Activated naive CD4-positive, alpha-beta T cell treated with Interleukin-2 at 50 U/mL for 16 hours (primary cell): Measurements from ENCODE around the gene DLGAP3.
"Not testable (repeated sequence)": the region's sequence is repeated elsewhere in the genome, so short reads cannot be mapped to it uniquely, and the experiment has no call there.

Experiments
- DNase-seq: peaks from one replicate; pipeline ENCODE4 v3.0.0-alpha.2; 2020

The DLGAP3 gene, protein sequence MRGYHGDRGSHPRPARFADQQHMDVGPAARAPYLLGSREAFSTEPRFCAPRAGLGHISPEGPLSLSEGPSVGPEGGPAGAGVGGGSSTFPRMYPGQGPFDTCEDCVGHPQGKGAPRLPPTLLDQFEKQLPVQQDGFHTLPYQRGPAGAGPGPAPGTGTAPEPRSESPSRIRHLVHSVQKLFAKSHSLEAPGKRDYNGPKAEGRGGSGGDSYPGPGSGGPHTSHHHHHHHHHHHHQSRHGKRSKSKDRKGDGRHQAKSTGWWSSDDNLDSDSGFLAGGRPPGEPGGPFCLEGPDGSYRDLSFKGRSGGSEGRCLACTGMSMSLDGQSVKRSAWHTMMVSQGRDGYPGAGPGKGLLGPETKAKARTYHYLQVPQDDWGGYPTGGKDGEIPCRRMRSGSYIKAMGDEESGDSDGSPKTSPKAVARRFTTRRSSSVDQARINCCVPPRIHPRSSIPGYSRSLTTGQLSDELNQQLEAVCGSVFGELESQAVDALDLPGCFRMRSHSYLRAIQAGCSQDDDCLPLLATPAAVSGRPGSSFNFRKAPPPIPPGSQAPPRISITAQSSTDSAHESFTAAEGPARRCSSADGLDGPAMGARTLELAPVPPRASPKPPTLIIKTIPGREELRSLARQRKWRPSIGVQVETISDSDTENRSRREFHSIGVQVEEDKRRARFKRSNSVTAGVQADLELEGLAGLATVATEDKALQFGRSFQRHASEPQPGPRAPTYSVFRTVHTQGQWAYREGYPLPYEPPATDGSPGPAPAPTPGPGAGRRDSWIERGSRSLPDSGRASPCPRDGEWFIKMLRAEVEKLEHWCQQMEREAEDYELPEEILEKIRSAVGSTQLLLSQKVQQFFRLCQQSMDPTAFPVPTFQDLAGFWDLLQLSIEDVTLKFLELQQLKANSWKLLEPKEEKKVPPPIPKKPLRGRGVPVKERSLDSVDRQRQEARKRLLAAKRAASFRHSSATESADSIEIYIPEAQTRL

DNA sequence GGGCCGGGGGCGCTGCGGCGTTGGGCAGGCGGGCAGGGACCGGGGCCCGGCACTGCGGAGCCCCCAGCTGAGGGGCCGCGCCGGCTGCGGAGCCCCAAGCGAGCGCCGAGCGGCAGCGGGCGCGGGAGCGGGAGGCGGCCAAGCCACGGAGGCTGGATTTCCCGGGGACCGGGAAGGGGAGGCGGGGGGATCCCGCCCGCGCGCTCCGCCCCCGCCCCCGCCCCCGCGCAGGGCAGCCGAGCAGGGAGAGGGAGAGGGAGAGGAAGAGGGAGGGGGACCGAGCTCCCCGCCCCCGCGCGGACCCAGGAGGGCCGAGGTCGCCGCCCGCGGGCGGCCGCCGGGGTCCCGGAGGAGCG, at the start of gene DLGAP3:
DLGAP3 (minus strand) TSS at position 154 of the 356 bp plus-strand sequence. CDS start 24,267 bp downstream, outside the sequence.
- peak; percentile 7 for DNase-seq

DNA sequence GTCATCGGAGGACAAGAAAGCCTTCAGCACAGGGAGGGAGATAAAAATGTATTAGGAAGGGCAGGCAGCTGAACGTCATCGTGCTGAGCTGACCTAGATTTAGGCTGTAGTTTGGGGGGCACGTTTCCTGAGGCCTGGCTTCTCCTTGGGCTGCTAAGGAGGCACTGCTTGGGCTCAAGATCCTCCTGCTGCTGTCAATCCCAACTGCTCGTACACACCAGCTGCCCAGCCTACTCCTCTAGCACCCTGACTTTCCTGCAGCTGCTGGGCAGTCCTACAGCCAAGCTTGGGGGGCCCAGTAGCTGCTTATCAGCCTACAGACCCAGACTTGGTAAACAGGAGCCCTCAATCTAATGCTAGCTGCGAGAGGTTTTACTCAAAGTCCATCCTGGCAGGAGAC, 49.5 kb upstream of the DLGAP3 start:
- DNase-seq = no peak

DNA sequence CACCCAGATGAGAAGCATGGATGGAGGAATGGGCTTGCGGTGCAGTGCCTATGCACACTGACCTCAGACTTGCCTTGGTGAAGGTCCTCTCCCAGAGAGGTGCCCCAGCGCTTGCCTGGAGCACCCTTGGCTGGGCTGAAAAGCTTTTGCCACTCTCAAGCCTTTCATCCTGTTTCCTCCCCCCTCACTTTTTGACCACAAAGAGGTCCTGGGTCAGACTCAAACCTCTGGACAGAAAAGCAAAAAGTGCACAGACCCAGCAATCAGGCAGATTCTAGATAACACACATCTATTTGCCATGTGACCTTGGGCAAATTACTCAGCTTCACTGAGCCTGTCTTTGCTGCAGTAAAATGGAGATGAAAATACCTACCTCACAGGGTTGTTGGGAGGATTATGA, 48.4 kb upstream of the DLGAP3 start:
- no peak for DNase-seq

DNA sequence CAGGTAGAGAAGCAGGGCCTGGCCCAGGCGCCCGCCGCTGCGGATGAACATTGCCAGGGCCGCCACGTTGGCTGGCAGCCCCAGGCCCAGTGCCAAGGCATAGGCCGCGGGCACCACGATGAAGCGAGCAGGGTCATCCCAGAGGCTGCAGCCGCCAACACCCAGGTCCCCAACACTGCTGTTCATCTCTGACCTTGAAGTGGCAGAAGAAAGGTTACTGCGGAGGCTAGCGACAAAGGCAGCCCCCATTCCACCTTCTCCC, 47.7 kb upstream of the DLGAP3 start:
- DNase-seq = no peak

DNA sequence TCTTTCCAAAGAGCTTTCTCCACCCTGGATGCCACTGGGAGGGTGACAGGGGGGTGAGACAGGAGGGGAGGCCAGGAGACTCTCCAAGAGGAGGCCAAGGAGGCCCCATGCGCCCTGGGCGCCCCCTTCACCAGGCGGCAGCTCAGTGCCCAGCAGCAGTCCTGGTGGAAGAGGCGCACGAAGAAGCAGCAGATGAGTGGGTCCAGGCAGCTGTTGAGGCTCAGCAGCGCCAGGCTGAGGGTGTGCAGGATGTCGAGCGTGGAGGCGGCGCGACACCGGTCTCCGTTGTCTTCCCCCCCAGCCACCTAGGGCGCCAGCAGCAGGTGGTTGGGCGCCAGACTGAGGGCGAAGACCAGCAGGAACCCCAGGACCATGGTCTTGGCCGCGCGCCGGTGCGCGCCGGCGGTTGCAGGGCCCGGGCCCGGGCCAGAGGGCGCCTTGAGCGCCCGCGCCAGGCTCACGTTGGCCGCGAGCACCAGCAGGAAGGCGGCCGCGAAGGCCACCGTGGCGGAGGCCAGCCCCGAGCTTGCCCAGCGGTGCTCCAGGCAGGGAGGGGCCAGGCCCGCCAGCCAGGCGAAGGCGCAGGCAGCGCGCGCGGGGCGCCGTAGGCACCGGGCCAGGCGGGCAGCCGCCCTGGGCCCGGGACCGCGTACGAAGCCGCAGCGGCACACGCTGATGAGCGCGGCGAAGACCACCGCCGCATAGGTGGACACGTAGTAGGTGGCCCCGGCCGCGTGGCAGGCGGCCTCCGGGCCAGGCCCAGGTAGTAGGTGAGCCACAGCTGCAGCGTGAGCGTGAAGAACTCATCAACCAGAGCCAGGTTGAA, 47.1 kb upstream of the DLGAP3 start:
- no peak for DNase-seq

DNA sequence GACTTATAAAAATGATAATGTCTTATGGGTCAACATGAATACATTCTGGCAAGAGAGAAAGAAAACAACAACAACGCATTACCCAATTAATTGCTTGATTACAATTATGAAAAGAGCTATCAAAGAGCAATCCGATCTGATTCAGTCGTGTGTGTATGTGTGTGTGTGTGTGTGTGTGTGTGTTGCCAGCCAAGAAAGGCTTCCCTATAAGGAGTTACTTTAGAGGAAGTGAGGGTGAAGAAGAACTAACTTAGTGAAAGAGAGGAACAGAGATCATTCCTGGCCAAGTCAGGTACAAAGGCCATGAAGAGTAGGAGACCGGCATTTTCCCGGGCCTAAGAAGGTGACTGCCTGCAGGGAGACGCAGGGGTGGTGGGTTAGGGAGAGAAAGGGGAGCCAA, 46.3 kb upstream of the DLGAP3 start:
- DNase-seq = no peak

DNA sequence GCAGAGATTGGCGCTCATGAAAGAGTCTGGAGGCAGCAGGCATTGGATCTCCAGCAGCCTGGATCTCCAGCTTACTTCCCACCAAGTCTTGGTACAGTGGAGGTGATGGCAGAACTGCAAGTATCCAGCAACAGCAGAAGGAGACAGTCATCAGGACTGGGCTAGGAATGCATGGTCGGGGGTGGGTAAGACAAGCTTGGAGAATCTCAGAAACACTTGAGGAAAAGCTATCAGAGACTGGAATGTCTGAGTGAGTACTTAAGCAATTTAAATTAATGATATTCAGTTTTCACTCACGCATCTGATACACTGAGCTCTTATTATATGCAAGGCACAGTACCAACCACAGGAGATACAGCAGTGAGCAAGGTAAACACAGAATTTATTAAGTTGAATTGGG, 45.9 kb upstream of the DLGAP3 start:
- DNase-seq = no peak

DNA sequence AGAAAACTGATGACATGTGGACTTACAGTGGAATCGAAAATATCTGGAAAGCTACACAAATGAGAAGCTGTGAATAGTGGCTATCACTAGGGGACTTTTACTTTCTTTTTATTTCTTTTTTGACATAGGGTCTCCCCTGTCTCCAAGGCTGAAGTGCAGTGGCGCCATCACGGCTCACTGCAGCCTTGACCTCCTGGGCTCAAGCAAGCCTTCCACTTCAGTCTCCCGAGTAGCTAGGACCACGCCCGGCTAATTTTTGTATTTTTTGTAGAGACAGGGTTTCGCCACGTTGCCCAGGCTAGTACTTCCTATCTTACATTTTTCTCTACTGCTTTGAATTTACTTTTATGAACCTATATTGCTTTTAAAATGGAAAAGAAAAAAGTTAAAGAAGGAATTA, 45.2 kb upstream of the DLGAP3 start:
- DNase-seq = no peak

DNA sequence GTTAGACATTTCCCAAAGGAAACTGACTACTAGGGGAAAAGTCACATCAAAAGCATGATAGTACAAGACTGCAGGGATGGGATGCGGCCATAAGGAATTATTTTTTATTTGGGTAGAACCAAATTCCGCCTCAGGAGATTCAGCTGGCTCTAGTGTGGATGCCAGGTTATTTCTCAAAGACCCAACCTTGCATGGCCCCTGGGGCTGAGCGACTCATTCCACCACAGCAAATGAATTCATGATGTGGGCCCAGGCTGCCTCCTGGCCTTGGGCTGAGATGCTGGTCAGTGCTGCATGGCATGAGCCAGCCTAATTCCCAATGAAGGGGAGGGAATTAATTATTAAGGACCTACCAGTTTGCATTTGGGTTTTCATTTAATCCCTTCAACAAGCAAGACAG, 43.9 kb upstream of the DLGAP3 start:
- no peak for DNase-seq

DNA sequence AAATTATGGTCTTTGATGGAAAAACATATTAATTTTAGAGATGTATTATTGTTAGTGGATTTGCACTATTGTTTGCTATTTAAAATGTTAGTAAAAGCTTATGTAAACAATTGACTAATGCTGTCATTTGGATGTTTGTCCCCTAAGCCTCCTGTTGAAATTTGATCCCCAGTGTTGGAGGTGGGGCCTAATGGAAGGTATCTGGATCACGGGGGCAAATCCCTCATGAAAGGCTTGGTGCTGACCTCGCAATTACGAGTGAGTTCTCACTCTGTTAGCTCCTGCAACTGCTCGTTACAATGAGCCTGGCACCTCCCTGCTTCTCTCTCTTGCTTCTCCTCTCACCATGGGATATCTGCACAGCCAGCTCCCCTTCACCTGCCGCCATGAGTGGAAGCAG, 41.4 kb upstream of the DLGAP3 start:
- DNase-seq = no peak

DNA sequence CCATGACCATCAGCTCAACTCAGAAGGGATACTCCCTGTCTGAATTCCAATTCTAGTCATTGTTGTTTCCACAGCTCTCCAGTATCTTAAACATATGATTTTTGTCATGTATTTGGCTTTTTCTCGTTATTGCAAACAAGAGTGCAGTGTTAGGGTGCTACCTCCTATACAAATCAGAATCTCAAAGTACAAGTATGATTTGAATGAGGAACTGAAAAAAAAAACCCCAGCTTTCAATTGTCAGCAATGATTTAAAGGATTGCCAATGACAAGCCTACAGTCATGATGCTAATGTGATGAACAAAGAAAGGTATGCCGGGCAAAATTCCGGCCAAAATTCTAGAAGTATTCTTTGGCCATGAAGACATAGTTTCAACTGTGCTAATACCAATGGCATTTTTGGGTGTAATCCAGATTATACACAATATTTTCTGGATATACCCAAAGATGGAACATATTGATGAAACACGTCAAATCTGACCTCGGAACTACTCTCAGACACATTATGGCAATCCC, 40.8 kb upstream of the DLGAP3 start:
- DNase-seq = no peak

DNA sequence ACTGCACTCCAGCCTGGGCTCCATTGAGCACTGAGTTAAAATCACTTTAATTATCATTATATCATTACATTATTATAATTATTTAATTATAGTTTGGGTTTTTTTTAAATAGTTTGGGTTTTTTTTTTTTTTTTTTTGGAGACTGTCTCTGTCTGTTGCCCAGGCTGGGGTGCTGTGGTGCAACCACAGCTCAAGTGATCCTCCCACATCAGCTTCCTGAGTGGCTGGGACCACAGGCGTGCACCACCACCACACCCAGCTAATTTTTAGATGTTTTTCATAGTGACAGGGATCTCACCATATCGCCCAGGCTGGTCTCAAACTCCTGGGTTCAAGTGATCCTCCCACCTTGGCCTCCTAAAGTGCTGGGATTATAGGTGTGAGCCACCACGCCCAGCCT, 38.8 kb upstream of the DLGAP3 start:
- DNase-seq = not testable (repeated sequence)

DNA sequence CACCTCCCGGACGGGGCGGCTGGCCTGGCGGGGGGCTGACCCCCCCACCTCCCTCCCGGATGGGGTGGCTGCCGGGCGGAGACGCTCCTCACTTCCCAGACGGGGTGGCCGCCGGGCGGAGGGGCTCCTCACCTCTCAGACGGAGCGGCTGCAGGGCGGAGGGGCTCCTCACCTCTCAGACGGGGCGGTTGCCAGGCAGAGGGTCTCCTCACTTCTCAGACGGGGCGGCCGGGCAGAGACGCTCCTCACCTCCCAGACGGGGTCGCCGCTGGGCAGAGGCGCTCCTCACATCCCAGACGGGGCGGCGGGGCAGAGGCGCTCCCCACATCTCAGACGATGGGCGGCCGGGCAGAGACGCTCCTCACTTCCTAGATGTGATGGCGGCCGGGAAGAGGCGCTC, 38.2 kb upstream of the DLGAP3 start:
- DNase-seq = not testable (repeated sequence)

DNA sequence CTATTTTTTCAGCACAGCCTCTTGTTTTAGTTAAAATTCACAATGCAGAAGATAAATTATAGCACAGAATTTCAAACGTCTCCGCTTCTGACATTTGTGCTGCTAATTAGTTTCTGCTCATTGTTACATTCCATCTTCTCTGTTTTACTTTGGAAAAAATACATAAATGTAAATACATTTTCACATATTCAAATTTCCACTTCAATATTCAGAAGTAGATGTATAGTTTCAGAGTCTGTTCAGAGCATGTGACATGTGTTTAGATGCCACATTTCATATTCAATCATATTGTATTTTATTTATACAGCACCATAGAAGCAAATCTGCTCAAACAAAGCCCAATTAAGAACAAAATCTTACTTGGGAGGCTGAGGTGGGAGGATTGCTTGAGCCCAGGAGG, 36.1 kb upstream of the DLGAP3 start:
- DNase-seq = no peak

DNA sequence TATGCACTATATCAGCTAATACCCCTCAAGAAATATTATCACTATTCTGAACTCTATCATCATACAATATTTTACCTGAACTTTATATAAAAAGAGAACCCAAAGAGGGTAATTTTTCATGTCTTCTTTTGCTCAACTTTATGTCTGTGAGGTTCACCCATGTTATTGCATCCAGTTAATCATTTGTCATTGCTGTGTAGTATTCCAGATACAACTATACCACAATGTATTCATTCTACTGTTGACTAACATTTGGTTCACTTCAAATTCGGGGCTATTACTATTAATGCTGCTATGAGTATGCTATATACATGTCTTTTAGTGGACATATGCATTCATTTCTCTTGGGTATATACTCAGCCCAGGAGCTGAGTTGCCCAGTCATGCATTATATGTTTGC, 21.0 kb upstream of the DLGAP3 start:
- DNase-seq = no peak

DNA sequence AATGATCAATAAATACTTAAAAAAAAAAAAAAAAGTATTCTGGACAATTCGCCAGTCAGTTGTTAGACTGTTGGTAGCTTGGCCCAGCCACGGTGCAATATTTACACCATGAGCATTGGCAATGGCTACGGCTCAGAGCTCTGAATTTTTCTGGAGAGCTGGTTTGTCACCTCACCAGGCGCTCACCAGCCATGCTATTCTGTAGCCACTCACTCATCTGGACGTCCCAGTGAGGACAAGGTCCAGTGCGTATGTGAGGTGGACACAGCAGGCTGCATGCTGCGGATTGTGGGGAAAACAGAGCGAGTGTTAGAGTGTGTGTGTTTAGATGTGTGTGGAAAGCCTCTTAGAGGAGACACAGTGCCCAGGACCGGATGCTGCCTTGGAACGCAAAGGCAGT, 19.3 kb upstream of the DLGAP3 start:
- DNase-seq = not testable (repeated sequence)

DNA sequence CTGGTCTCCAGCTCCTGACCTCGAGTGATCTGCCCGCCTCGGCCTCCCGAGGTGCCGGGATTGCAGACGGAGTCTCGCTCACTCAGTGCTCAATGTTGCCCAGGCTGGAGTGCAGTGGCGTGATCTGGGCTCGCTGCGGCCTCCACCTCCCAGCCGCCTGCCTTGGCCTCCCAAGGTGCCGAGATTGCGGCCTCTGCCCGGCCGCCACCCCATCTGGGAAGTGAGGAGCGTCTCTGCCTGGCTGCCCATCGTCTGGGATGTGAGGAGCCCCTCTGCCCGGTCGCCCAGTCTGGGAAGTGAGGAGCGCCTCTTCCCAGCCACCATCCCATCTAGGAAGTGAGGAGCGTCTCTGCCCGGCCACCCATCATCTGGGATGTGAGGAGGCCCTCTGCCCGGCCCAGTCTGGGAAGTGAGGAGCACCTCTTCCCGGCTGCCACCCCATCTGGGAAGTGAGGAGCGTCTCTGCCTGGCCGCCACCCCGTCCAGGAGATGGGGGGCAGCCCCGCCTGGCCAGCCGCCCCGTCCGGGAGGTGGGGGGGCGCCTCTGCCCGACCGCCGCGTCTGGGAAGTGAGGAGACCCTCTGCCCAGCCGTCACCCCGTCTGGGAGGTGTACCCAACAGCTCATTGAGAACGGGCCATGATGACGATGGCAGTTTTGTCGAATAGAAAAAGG, 18.3 kb upstream of the DLGAP3 start:
- not testable (repeated sequence) for DNase-seq

DNA sequence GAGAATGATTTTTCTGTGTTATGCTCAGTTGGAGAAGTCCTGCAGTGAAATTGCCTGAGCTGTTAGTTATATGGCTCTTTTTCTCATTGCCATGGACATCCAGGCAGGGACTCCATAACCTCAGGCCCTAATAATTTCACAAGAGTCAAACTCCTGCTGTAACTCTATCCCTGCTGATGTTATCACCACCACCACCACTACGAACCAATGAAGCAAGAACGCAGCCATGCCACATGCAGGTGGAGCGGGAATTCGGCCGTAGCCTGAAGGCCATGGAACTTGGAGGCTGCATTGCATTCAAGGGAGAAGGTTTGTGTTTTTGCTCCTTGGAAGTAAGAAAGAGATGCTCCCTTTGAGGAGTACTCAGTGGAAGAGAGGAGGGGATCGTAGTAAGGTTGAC, 16.8 kb upstream of the DLGAP3 start:
- DNase-seq = no peak

DNA sequence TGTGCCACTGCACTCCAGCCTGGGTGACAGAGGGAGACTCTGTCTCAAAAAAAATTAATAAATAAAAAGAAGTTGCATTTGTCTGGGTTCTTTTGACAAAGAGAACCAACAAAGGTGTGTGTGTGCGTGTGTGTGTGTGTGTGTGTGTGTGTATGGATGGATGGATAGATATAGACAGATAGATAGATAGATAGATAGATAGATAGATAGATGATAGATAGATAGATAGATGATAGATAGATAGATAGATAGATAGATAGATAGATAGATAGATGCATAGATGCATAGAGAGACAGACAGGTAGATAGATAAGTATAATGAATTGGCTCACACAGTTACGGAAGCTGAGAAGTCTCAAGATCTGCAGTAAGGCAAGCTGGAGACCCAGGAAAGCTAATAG, 12.3 kb upstream of the DLGAP3 start:
- DNase-seq = not testable (repeated sequence)

DNA sequence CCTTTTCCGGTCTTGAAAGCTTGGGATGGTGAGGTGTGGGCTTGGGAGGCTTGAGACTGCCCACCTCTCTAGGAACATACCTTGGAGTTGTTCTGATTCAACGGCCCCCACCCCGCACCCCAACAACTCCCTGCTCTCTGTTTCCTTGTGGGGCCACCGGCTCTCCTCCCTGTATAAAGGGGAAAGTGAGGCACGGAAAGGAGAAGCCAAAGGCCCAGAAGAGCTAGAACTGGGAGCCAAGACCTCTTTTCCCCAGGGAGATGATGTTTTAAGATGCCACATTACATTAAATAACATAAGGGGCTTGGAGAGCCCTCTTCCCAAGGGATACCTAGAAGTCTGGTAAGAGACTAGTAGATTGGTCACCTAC, 1.2 kb upstream of the DLGAP3 start:
- DNase-seq = no peak

DNA sequence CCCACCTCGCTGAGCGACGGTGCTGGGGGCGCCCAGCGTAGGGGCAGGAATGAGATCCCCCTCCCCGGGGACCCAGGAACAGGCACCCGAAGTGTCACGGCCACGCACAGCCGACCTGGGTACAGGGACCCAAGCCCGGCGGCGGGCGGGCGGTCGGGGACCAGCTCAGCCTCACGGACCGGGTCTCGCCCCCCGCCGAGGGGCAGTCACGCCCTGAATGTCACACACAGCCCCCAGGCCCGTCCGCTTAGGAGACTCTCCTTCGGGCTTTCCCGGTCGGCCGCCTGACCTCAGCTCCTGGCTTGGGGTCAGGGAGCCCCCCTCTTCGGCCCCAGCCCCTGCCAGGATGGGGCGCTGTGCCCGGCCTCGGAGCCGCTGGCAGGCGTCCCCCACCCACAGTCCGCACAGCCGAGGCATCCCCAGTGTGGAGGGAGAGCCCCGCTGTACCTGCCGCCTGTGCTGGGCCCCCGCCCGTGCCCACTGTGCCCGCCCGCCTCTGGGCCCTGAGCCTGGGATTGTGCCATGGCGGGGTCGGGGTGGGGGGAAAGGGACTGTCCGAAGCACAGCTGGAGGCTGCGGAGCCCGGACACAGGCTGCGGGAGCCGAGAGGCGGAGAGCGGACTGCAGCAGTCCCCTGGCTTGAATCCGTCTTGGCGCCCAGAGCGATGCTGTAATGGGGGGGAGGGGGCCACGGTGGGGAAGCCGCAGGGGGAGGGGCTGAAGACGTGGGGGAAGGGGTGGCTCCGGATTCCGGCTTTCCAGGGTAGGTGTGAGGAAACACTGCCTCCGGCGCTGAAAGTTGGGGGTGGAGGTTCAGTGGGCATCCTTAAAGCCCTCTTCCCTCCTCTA, 627 bp upstream of the DLGAP3 start:
- DNase-seq = no peak
